NCI-H1930 (cell line): ENCODE measurements around the gene LRRC4.

ENCODE experiments used
- DNase-seq, 2 experiments: peaks; one replicate each; lab custom pipeline; 2025; lab: John Stamatoyannopoulos, UW

The LRRC4 gene

GRCh38 chr7:128057909-128058308 is 26.7 kb upstream of the LRRC4 start:
- no peak for DNase-seq

GRCh38 chr7:128056901-128057300 is 25.7 kb upstream of the LRRC4 start:
- DNase-seq = no peak

- DNase-seq = no peak
Observed at GRCh38 chr7:128055637-128056036, 24.4 kb upstream of the LRRC4 start.

GRCh38 chr7:128054511-128054910 is 23.3 kb upstream of the LRRC4 start:
- DNase-seq = no peak

GRCh38 chr7:128053991-128054390 is 22.8 kb upstream of the LRRC4 start:
- DNase-seq = no peak

GRCh38 chr7:128053023-128053422 is 21.8 kb upstream of the LRRC4 start:
- no peak for DNase-seq

GRCh38 chr7:128052404-128052803 is 21.2 kb upstream of the LRRC4 start:
- no peak for DNase-seq

GRCh38 chr7:128045766-128046165 is 14.5 kb upstream of the LRRC4 start:
- DNase-seq = no peak

- no peak for DNase-seq
Observed at GRCh38 chr7:128045158-128045557, 13.9 kb upstream of the LRRC4 start.

GRCh38 chr7:128044064-128044463 is 12.8 kb upstream of the LRRC4 start:
- DNase-seq = no peak

GRCh38 chr7:128042012-128042411 is 10.8 kb upstream of the LRRC4 start:
- no peak for DNase-seq

- DNase-seq = no peak
Observed at GRCh38 chr7:128041203-128041602, 10.0 kb upstream of the LRRC4 start.

GRCh38 chr7:128040205-128040604 is 9.0 kb upstream of the LRRC4 start:
- DNase-seq = no peak

- no peak for DNase-seq
Observed at GRCh38 chr7:128039544-128039953, 8.3 kb upstream of the LRRC4 start.

- no peak for DNase-seq
Observed at GRCh38 chr7:128037880-128038619, 6.8 kb upstream of the LRRC4 start.

GRCh38 chr7:128037081-128037480 is 5.8 kb upstream of the LRRC4 start:
- no peak for DNase-seq

GRCh38 chr7:128036226-128036940 is 5.1 kb upstream of the LRRC4 start:
- DNase-seq = no peak

- DNase-seq = no peak
Observed at GRCh38 chr7:128035712-128036111, 4.5 kb upstream of the LRRC4 start.

- no peak for DNase-seq
Observed at GRCh38 chr7:128034825-128035224, 3.6 kb upstream of the LRRC4 start.

GRCh38 chr7:128033246-128033645 is 2.0 kb upstream of the LRRC4 start:
- no peak for DNase-seq

GRCh38 chr7:128032605-128033235 is 1.5 kb upstream of the LRRC4 start:
- no peak for DNase-seq

GRCh38 chr7:128031901-128032604 is 816 bp upstream of the LRRC4 start:
- DNase-seq = peak; percentile 37 to 55

- no peak for DNase-seq
Observed at GRCh38 chr7:128030263-128030653, 979 bp downstream of the LRRC4 start.
